Measurements from ENCODE around the gene P4HB. TPM values are rescaled to one million over a fixed set of nuclear protein-coding genes. Genes with fewer than 3 reads are reported as not detected.
A peak's percentile ranks its signal among the peaks of the same experiment; 100 is the strongest.

The P4HB gene
- total and polyA plus RNA-seq, 2 of the 4 experiments (the other 2 are of a cell fraction) = 599 to 932 TPM

- Histone ChIP-seq H3K9ac (ENCODE audit: low read depth, low read length) (no peak overlapping the region), H4K20me1 (ENCODE audit: insufficient read depth, low read length) (peaks cover 20% of the 10 kb centered on the region), H4K5ac (ENCODE audit: low read depth, low read length) (no peak overlapping the region), H2BK15ac (ENCODE audit: low read depth, low read length) (no peak overlapping the region), H2AK9ac (replicated peaks; ENCODE audit: low read depth, low read length, poor library complexity) (peak overlapping the region; percentile 57), H3K27me3 (ENCODE audit: control insufficient read depth, insufficient read depth, low read length) (no peaks in the 10 kb centered on the region), H3K4ac (ENCODE audit: low read depth, low read length) (no peak overlapping the region), H3K56ac (ENCODE audit: extremely low read depth, insufficient read depth, low read length) (no peak overlapping the region), H2AK5ac (ENCODE audit: low read depth, low read length) (no peak overlapping the region), H3K18ac (ENCODE audit: low read depth, low read length) (no peak overlapping the region), H3K27ac (ENCODE audit: insufficient read depth, low read length) (no peak overlapping the region), H4K8ac (ENCODE audit: low read depth in 2 of 2, low read length in 2 of 2) (no peak overlapping the region), H3K79me1 (ENCODE audit: low read depth in 1 of 2, low read length in 2 of 2) (peaks cover 48 to 77% of the 10 kb centered on the region in 2 experiments), H3K4me3 (ENCODE audit: insufficient read depth, low read depth, low read length) (no peak overlapping the region), H2AFZ (replicated peaks; ENCODE audit: low read length, poor library complexity) (no peak overlapping the region), H3K4me2 (ENCODE audit: low read depth, low read length) (no peak overlapping the region), H3K9me3 (ENCODE audit: control insufficient read depth, insufficient read depth, low read length) (no peaks in the 10 kb centered on the region), H3K4me1 (ENCODE audit: control insufficient read depth, insufficient read depth, low read length) (peaks cover 4% of the 10 kb centered on the region; the same call in 1 of the 2 replicates), H3K36me3 (ENCODE audit: control insufficient read depth, insufficient read depth, low read length) (peaks cover 58% of the 10 kb centered on the region), H3K9me1 (ENCODE audit: insufficient read depth, low read length) (0 out of 2 replicates have a peak, but pooled peaks cover 4% of the 10 kb centered on the region), H3K14ac (replicated peaks; ENCODE audit: low read depth, low read length) (no peak overlapping the region), H3K23ac (ENCODE audit: low read depth, low read length) (peak overlapping the region; percentile 43; the same call in 1 of the 2 replicates), H2BK20ac (ENCODE audit: low read depth, low read length) (no peak overlapping the region), H4K91ac (ENCODE audit: insufficient read depth, low read depth, low read length) (no peak overlapping the region), H2BK5ac (ENCODE audit: low read depth, low read length, poor library complexity, severe bottlenecking) (no peak overlapping the region), H2BK120ac (ENCODE audit: low read depth, low read length) (no peak overlapping the region)
- BruUV-seq (replicated peaks) = no TSS peak
- ChIA-PET POLR2A (ENCODE audit: unreplicated experiment) (no interaction called here), CTCF (no interaction called here)
- TF ChIP-seq, protein P1, sequence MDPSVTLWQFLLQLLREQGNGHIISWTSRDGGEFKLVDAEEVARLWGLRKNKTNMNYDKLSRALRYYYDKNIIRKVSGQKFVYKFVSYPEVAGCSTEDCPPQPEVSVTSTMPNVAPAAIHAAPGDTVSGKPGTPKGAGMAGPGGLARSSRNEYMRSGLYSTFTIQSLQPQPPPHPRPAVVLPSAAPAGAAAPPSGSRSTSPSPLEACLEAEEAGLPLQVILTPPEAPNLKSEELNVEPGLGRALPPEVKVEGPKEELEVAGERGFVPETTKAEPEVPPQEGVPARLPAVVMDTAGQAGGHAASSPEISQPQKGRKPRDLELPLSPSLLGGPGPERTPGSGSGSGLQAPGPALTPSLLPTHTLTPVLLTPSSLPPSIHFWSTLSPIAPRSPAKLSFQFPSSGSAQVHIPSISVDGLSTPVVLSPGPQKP (IDR thresholded peaks at IDR 0.05; ENCODE audit: borderline replicate concordance, low read depth, low read length) = no peak
- TF ChIP-seq BHLHE40 (IDR thresholded peaks at IDR 0.05; ENCODE audit: low read depth, low read length) = no peak
- TF ChIP-seq, protein P2, sequence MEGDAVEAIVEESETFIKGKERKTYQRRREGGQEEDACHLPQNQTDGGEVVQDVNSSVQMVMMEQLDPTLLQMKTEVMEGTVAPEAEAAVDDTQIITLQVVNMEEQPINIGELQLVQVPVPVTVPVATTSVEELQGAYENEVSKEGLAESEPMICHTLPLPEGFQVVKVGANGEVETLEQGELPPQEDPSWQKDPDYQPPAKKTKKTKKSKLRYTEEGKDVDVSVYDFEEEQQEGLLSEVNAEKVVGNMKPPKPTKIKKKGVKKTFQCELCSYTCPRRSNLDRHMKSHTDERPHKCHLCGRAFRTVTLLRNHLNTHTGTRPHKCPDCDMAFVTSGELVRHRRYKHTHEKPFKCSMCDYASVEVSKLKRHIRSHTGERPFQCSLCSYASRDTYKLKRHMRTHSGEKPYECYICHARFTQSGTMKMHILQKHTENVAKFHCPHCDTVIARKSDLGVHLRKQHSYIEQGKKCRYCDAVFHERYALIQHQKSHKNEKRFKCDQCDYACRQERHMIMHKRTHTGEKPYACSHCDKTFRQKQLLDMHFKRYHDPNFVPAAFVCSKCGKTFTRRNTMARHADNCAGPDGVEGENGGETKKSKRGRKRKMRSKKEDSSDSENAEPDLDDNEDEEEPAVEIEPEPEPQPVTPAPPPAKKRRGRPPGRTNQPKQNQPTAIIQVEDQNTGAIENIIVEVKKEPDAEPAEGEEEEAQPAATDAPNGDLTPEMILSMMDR (conservative IDR thresholded peaks at IDR 0.05; ENCODE audit: low read depth, low read length) = no peak
- no peak for TF ChIP-seq CHD1 (IDR thresholded peaks at IDR 0.05; ENCODE audit: low read depth, low read length)
- no peak for TF ChIP-seq NFE2L2 (IDR thresholded peaks at IDR 0.05; ENCODE audit: low read depth, low read length)
- no peak for TF ChIP-seq POLR2A (IDR thresholded peaks at IDR 0.05; ENCODE audit: low read depth, low read length)
- TF ChIP-seq MAFK (IDR thresholded peaks at IDR 0.05; ENCODE audit: low read depth, low read length) = no peak
- intact Hi-C loops (cut with micrococcal nuclease) = no loop called here
- 98% methylated on average over 12 of the region's 16 CpGs; no CpG with 5 or more reads in 1 of the 2 experiments for WGBS, 2 experiments (ENCODE audit: extremely low coverage in 2 of 2, insufficient read length in 1 of 2)
- in situ Hi-C loops (cut with MboI; ENCODE audit: low sequenced_read_pairs) = no loop called here
- no peak for ATAC-seq (ENCODE audit: low read depth)
- DNase-seq = no peak
- dilution Hi-C loops (cut with HindIII; ENCODE audit: low sequenced_read_pairs, unreplicated experiment) = no loop called here
Measured at GRCh38 chr17:81888988-81889595, 28.8 kb upstream of the P4HB start.
